Activated naive CD8-positive, alpha-beta T cell (primary cell): ENCODE data around the gene OR14I1.
"Not testable (repeated sequence)": the region's sequence is repeated elsewhere in the genome, so short reads cannot be mapped to it uniquely, and the experiment has no call there.

Source experiments
- H3K27ac Mint-ChIP-seq: one replicate; pipeline ENCODE4 v1.8.0; 2021; ENCODE audit warnings: mixed read lengths
- H3K27me3 Mint-ChIP-seq: one replicate; pipeline ENCODE4 v1.8.0; 2021; ENCODE audit warnings: mixed read lengths
- H3K36me3 Mint-ChIP-seq: one replicate; pipeline ENCODE4 v1.8.0; 2021; ENCODE audit warnings: mixed read lengths
- H3K4me1 Mint-ChIP-seq: one replicate; pipeline ENCODE4 v1.8.0; 2021; ENCODE audit warnings: low read depth, mixed read lengths
- H3K4me3 Mint-ChIP-seq: one replicate; pipeline ENCODE4 v1.8.0; 2021; ENCODE audit warnings: mild to moderate bottlenecking, mixed read lengths
- H3K9me3 Mint-ChIP-seq: one replicate; pipeline ENCODE4 v1.8.0; 2021; ENCODE audit warnings: low read depth, mixed read lengths

The OR14I1 gene

DNA sequence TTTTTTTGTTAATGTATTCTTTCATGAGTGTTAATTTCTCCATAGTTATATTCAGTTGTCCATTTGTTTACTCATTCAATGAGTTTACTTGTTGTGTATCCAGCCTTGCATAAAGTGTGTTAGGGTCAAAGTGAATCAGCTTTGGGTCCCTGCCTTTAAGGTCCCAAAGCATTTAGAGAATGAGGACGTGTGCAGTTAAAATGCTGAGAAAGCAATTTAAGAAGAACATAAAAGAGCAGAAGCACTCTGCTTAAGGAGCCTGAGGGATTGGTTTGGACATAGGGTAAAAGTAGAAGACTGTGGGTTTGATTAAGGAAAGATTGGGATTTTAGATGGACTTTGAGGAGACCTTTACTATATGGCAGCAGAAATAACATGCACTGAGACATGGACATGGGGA lies 3.5 kb downstream of the OR14I1 start:
- H3K27ac Mint-ChIP-seq = no peak overlapping the region
- peaks cover 6% of the 10 kb centered on the region for H3K27me3 Mint-ChIP-seq
- H3K4me1 Mint-ChIP-seq = no peaks in the 10 kb centered on the region
- H3K36me3 Mint-ChIP-seq = no peaks in the 10 kb centered on the region
- no peak overlapping the region for H3K4me3 Mint-ChIP-seq
- no peaks in the 10 kb centered on the region for H3K9me3 Mint-ChIP-seq

DNA sequence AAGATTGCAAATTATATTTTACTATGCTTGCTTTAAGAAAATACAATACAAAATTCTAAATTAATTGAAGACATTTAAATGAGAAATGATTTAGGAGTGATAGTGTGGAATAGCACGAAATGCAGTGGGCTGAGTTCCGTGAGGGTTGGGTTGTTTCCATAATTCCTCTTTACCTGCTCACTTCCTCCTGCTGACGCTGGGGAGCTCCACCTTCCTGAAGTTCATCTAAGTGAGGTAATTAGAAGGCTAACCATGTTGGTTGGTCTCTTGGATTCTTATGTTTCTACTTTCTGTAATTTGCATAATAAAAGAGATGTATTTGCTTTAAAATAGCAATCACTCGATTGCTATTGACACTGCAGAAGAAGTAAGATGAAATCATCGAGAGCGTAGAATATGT lies 4.7 kb downstream of the OR14I1 start:
- Mint-ChIP-seq H3K4me3 (no peak overlapping the region), H3K27me3 (peaks cover 6% of the 10 kb centered on the region), H3K36me3 (no peaks in the 10 kb centered on the region), H3K4me1 (no peaks in the 10 kb centered on the region), H3K9me3 (no peaks in the 10 kb centered on the region), H3K27ac (no peak overlapping the region)

DNA sequence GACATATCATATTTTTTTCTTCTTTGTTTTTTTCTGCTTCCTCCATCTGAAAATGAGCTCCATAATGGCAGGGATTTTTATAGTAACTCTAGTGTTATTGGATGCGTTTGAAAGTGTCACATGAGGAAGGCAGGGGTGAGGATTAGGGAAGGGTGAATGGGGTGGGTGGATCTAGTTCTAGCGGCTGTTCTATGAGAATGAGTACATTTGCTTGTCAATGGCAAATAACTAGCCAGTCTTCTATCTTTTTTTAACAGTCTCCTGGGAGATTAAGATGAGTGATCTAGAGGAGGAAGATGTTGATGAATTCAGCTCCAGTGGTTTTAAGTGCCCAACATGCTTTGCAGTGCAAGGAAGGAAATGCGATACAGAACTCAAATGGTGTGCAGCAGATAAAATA lies 5.8 kb downstream of the OR14I1 start:
- no peaks in the 10 kb centered on the region for H3K4me1 Mint-ChIP-seq
- no peak overlapping the region for H3K4me3 Mint-ChIP-seq
- H3K36me3 Mint-ChIP-seq = no peaks in the 10 kb centered on the region
- H3K27me3 Mint-ChIP-seq = peaks cover 6% of the 10 kb centered on the region
- H3K27ac Mint-ChIP-seq = no peak overlapping the region
- H3K9me3 Mint-ChIP-seq = no peaks in the 10 kb centered on the region

DNA sequence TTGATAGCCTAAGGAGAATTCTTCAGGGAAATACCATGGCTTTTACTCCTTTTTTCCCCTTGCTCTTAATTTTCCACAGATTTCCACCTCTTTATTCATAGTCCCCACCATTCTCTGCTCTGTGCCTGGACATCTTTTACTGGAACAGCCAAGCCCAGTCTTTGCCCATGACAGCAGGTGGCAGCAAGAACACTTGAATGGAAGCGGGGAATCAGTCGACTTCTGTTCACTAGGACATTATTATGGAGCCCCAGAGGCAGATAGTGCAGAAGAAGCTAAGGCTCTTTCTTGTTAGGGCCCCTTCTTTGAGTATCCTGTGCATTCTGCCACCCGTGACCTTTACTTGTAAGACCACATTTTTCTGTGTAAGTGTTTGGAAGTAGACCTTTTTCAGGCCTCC lies 6.3 kb downstream of the OR14I1 start:
- Mint-ChIP-seq H3K27me3 (peaks cover 6% of the 10 kb centered on the region), H3K4me1 (no peaks in the 10 kb centered on the region), H3K9me3 (no peaks in the 10 kb centered on the region), H3K36me3 (no peaks in the 10 kb centered on the region), H3K27ac (no peak overlapping the region), H3K4me3 (no peak overlapping the region)

DNA sequence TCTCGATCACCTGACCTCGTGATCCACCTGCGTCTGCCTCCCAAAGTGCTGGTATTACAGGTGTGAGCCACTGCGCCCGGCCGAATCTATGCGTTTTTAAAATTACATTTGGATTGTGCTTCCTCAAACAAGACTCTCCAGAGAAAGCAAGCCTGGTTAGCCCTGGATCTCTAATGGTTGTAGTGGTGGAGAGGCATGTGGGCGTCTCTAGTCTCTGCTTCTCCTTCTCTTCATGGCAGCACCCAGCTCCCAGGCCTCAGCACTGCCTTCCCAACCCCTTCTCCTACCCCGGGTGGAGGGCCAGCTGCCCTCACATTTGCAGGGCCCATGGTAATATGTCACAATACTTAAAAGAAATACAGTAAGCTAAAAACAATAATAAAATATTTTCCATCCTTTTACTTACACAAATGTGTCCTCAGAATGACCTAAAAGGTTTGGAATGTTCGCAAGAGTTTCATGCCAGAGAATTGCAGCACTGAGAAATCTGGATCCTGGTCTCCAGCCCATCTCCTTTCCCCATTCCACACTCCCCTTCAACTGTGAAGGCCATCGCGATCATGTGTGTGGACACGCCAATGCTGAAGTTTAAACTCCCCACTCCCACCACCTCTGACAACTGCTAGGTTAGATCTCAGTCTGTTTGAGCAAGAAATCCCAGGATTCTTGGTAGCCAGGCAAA lies 7.0 kb downstream of the OR14I1 start:
- no peak overlapping the region for H3K27ac Mint-ChIP-seq
- no peaks in the 10 kb centered on the region for H3K9me3 Mint-ChIP-seq
- H3K27me3 Mint-ChIP-seq = peaks cover 6% of the 10 kb centered on the region
- H3K4me1 Mint-ChIP-seq = no peaks in the 10 kb centered on the region
- H3K4me3 Mint-ChIP-seq = no peak overlapping the region
- H3K36me3 Mint-ChIP-seq = no peaks in the 10 kb centered on the region

DNA sequence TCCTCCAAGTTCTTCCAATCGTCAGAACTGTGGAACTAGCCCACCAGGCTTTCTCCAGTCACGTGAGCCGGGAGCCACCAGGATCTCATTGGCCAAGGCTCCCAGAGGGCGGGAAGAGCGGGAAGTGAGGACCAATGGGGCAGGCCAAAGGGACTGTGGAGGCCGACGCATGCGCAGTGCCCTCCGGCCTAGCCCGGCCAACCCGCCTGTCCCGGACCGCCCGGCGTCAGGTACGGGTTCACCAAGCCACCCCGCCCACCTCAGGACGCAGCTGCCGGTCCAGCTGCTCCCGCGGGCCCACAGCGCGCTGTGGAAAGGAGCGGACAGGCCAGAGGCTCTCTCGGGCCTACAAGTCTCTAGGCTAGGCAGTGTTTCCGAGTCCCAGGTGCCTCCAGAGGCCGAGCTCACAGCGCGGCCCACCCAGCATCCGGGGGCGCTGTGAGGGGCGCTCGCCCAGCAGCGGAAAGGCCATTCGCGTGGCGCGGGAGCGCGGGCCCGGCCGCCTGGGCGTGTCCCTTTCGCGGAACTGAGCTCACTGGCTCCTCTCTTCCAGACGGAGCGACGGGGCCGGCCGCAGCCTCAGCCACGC lies 10.9 kb downstream of the OR14I1 start:
- H3K4me3 Mint-ChIP-seq = no peak overlapping the region
- peaks cover 3% of the 10 kb centered on the region for H3K4me1 Mint-ChIP-seq
- H3K27me3 Mint-ChIP-seq = peaks cover 3% of the 10 kb centered on the region
- H3K36me3 Mint-ChIP-seq = no peaks in the 10 kb centered on the region
- no peaks in the 10 kb centered on the region for H3K9me3 Mint-ChIP-seq
- H3K27ac Mint-ChIP-seq = no peak overlapping the region

DNA sequence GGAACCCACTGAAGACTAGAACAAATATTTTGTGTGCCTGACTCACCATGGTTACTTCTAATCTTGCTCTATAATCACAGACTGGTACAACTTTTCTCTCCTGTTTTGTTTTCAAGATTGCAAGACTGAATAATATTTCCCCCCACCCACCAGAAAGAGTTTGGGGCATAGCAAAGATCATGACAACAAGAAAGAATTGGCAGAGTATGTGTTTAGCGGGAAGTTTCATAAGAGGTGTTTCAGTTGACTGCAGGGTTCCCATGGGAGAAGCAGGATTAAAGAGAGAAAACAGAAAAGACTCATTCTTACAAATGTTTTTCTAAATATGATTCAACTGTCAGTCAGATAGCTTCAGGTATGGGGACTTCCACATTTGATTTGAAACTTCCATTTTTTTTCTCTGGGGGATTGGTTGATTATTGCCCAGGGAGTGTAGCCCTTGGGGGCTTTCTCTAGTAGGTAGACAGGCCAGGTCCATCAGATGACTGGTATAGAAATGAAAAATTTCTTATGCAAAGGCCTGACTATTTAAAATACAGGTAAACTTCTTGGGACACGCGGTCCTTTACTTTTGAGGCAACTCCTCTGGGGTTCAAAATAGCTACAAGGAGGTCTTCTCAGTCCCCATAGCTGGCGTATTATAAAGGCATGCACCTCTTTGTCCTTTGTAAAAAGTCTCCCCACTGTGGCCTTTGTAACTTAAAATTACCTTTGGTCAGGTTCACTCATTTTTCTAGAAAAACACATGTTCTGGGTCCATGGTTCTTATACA lies 13.9 kb downstream of the OR14I1 start:
- H3K4me3 Mint-ChIP-seq = no peak overlapping the region
- H3K27ac Mint-ChIP-seq = no peak overlapping the region
- H3K27me3 Mint-ChIP-seq = peaks cover 2% of the 10 kb centered on the region
- H3K4me1 Mint-ChIP-seq = peaks cover 4% of the 10 kb centered on the region
- no peaks in the 10 kb centered on the region for H3K36me3 Mint-ChIP-seq
- H3K9me3 Mint-ChIP-seq = no peaks in the 10 kb centered on the region

DNA sequence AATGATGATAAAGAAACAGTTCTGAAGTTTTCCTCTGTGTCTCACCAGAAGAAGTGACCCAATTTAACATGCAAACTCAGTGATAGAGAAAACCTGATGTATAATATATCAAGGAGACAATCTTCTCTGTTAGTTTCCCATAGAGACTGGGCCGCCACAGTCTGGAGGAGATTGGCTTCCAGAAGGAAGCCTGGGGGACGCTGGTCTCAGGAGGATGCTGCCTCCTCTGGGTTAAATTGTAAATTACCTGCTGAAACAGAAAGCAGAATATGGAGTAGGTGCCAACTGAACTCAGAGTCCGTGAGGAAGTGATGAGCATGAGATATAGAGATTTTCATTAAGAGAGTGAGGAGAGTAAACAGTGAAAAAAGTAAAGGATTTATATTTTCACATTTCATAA lies 15.8 kb downstream of the OR14I1 start:
- H3K4me1 Mint-ChIP-seq = peaks cover 4% of the 10 kb centered on the region
- no peaks in the 10 kb centered on the region for H3K9me3 Mint-ChIP-seq
- H3K4me3 Mint-ChIP-seq = no peak overlapping the region
- no peak overlapping the region for H3K27ac Mint-ChIP-seq
- peaks cover 5% of the 10 kb centered on the region for H3K27me3 Mint-ChIP-seq
- H3K36me3 Mint-ChIP-seq = peaks cover 2% of the 10 kb centered on the region

DNA sequence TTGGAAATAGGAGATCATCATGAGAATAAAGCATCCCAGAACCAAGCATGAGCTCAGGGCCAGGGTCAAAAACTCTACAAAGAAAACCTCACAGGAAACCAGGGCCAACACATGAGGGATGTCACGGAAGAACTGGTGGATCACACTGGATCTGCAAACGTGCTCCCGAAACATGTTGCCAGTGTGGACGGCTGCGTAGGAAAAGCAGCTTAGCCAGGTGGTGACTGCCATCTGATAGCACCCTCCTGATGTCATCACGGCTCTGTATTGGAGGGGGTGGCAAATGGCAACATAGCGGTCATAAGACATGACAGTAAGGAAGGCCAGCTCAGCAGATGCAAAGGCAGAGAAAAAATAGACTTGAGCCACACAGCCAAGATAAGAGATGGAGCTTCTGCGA lies 20.9 kb downstream of the OR14I1 start:
- Mint-ChIP-seq H3K4me1 (peaks cover under 1% of the 10 kb centered on the region), H3K4me3 (no peak overlapping the region), H3K27ac (no peak overlapping the region), H3K27me3 (peaks cover 15% of the 10 kb centered on the region), H3K36me3 (peaks cover 2% of the 10 kb centered on the region), H3K9me3 (no peaks in the 10 kb centered on the region)

DNA sequence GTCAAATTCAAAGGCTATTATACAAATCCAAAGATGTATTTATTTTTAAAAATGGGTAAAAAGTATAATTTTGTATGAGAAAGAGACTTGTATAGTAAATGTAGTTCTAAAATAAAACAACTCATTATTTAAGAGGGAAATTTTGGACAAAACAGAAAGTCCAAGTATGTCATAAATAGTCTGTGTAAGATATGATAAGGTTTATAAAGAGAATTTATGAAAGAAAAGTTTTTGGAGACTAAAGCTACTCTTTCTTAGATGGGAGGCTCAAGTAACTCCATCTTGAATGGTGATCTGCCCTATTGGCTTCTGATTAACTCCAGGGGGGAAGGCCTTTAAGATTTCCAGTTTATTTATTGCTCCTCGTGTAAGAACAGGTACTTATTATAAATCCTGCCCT lies 32.6 kb downstream of the OR14I1 start:
- Mint-ChIP-seq H3K36me3 (peaks cover 3% of the 10 kb centered on the region), H3K4me3 (no peak overlapping the region), H3K9me3 (peaks cover 6% of the 10 kb centered on the region), H3K27me3 (no peaks in the 10 kb centered on the region), H3K4me1 (no peaks in the 10 kb centered on the region), H3K27ac (no peak overlapping the region)

DNA sequence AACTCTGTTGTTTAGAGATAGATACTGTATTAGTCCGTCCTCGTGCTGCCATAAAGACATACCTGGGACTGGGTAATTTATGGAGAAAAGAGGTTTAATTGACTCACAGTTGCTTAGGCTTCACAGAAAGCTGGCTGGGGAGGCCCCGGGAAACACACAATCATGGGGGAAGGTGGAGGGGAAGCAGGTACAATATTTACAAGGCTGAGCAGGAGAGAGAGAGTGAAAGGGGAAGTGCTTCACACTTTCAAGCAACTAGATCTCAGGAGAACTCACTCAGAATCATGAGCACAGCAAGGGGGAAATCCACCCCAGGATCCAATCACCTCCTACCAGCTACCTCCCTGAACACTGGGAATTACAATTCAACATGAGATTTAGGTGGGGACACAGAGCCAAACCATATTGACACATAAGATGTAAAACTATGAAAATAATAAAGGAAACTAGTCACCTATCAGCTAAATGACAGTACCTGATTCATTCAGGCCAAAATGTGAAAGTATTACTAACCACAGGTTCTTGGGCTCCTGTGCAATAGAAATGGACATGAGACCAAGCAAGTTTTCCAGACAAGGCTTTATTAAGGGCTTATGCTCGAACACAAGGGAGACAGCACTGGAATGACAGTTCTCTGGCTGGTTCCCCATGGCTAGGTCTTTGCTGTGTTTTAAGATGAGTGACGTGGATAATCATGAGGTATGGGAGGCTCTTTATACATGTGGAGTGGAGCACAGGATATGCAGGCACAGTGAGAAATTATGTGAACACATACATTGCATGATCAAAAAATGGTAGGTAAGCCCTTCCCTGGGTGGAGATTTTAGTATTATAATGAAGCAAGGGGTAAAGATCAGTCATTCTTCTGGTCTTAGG lies 38.9 kb downstream of the OR14I1 start:
- not testable (repeated sequence) for H3K27me3 Mint-ChIP-seq, H3K9me3 Mint-ChIP-seq, H3K4me1 Mint-ChIP-seq, H3K27ac Mint-ChIP-seq, H3K4me3 Mint-ChIP-seq, H3K36me3 Mint-ChIP-seq

DNA sequence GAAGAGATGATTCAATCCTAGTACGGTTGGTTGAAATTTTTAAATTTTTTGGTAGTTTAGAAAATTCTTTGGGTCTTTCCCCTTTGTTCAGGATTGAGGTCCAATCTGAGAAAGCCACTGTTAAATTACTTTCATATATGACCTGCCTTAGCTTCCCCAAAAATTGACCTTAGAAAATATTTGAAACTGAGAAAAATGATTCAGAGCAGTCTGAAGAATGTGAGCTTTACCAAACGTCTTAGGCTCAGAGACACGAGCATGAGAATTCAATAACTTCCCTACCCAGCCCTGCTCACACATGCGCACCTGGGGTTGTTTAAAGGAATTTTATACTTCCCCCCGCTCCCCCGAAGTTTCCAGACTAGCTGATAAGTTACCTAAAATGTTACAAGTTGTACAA lies 45.8 kb downstream of the OR14I1 start:
- not testable (repeated sequence) for H3K4me3 Mint-ChIP-seq, H3K36me3 Mint-ChIP-seq, H3K4me1 Mint-ChIP-seq, H3K27me3 Mint-ChIP-seq, H3K9me3 Mint-ChIP-seq, H3K27ac Mint-ChIP-seq

DNA sequence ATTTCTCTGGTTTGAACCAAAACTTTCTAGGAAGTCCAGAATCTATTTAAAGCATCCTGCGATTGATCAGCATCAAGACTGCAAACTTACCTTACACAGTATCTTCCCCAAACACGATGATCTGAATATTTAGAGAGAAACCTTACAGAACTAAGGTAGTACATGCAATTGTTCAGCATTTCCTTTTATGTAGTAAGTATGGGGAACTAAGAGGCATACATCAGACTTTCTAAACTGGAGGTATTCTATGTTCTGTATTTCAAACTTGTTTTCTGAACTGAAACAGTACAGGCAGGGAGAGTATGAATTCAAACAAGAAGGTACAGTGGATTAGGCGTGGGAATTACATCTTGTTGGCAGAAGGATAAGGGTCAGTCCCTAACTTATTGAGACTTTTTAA lies 47.2 kb downstream of the OR14I1 start, which contains the start of gene OR2T27:
OR2T27 (minus strand) TSS at position 175 of the 400 bp plus-strand sequence. CDS start 4,644 bp downstream, outside the sequence.
- H3K4me3 Mint-ChIP-seq, H3K4me1 Mint-ChIP-seq, H3K36me3 Mint-ChIP-seq, H3K27ac Mint-ChIP-seq, H3K9me3 Mint-ChIP-seq, H3K27me3 Mint-ChIP-seq: not testable (repeated sequence)
